CD4-positive, alpha-beta T cell (primary cell): ENCODE data around the gene WDR13. TPM values are rescaled to one million over a fixed set of nuclear protein-coding genes. Genes with fewer than 3 reads are reported as not detected.

ENCODE experiments used
- ATAC-seq: fragments of 200-7000 bp; cut with Tn5 transposase; one replicate; pipeline ENCODE4 v1.10.0; 2022; ENCODE audit warnings: mild to moderate bottlenecking; ENCODE audit not compliant: poor library complexity
- CTCF ChIA-PET: fragments of 350-600 bp; sonication (Branson Sonifier 250); formaldehyde crosslinking; loops from one replicate; lab custom pipeline; 2021; ENCODE audit warnings: antibody characterized with exemption, inconsistent platforms; lab: Charles Lee
- POLR2A ChIA-PET: fragments of 350-600 bp; sonication (Branson Sonifier 250); formaldehyde crosslinking; loops from one replicate; lab custom pipeline; 2021; ENCODE audit warnings: antibody characterized with exemption, inconsistent platforms; lab: Charles Lee
- DNase-seq, 14 experiments: peaks; one replicate each; pipeline ENCODE4 v3.0.0-alpha.2; 2013 to 2020; ENCODE audit warnings: mixed read lengths in 2 of 14
- H3K27ac ChIP-seq, 2 donors: one replicate each; pipeline versions ENCODE4 v1.5.1 to v1.7.0; 2013; ENCODE audit warnings: low read length in 2 of 2, low read depth in 1 of 2, mild to moderate bottlenecking in 1 of 2
- H3K27me3 ChIP-seq, 2 experiments: 1 replicate in 1 of 2; 2 replicates in 1 of 2; pipeline versions ENCODE4 v1.6.1 to v1.7.0; 2013; ENCODE audit warnings: low read length in 2 of 2, control low read depth in 1 of 2, mild to moderate bottlenecking in 1 of 2, moderate library complexity in 1 of 2; ENCODE audit not compliant: insufficient read depth in 2 of 2, control insufficient read depth in 1 of 2
- H3K36me3 ChIP-seq: one replicate; pipeline ENCODE4 v1.6.1; 2013; ENCODE audit warnings: low read length, control low read depth; ENCODE audit not compliant: insufficient read depth
- H3K4me1 ChIP-seq: one replicate; pipeline ENCODE4 v1.6.1; 2013; ENCODE audit warnings: low read length, control low read depth; ENCODE audit not compliant: insufficient read depth
- H3K4me3 ChIP-seq: one replicate; pipeline ENCODE4 v1.5.1; 2013; ENCODE audit warnings: mild to moderate bottlenecking, low read length, moderate library complexity
- H3K9me3 ChIP-seq, 2 experiments: 1 replicate in 1 of 2; 2 replicates in 1 of 2; pipeline versions ENCODE4 v1.6.1 to v1.7.0; 2013; ENCODE audit warnings: low read length in 2 of 2, mild to moderate bottlenecking in 2 of 2, control low read depth in 1 of 2, moderate library complexity in 1 of 2; ENCODE audit not compliant: control insufficient read depth in 1 of 2, insufficient read depth in 1 of 2
- H3K27ac Mint-ChIP-seq: one replicate; pipeline ENCODE4 v1.8.0; 2020; ENCODE audit warnings: mixed read lengths
- H3K27me3 Mint-ChIP-seq: one replicate; pipeline ENCODE4 v1.8.0; 2021; ENCODE audit warnings: mixed read lengths
- H3K36me3 Mint-ChIP-seq: one replicate; pipeline ENCODE4 v1.8.0; 2021; ENCODE audit warnings: low read depth, mixed read lengths
- H3K4me1 Mint-ChIP-seq: one replicate; pipeline ENCODE4 v1.8.0; 2021; ENCODE audit warnings: low read depth, mixed read lengths
- H3K4me3 Mint-ChIP-seq: one replicate; pipeline ENCODE4 v1.8.0; 2020; ENCODE audit warnings: mild to moderate bottlenecking, mixed read lengths
- H3K9me3 Mint-ChIP-seq: one replicate; pipeline ENCODE4 v1.8.0; 2020; ENCODE audit warnings: mixed read lengths
- CTCF ChIP-seq: fragments of 200-600 bp; IDR thresholded peaks from one replicate; pipeline ENCODE4 v1.8.0; 2022; ENCODE audit warnings: antibody characterized with exemption, mild to moderate bottlenecking
- intact Hi-C, 2 experiments: fragments of 100-400 bp; cut with DNase I in 1 of 2; cut with micrococcal nuclease in 1 of 2; formaldehyde crosslinking; loops; one replicate each; pipeline versions ENCODE4 v1.15.1 to v1.9.0; 2023 to 2025; cut with DNase I, micrococcal nuclease
- total RNA-seq, 174 experiments: library from RNA in 2 of 174; stranded (reverse) in 2 of 174; gene quantifications; one replicate each; pipeline ENCODE4 v1.2.3 and lab custom pipeline; 2021 to 2026

WDR13 gene
- total RNA-seq, 2 experiments from 2014 or later: 37.9 to 43.4 TPM

DNA sequence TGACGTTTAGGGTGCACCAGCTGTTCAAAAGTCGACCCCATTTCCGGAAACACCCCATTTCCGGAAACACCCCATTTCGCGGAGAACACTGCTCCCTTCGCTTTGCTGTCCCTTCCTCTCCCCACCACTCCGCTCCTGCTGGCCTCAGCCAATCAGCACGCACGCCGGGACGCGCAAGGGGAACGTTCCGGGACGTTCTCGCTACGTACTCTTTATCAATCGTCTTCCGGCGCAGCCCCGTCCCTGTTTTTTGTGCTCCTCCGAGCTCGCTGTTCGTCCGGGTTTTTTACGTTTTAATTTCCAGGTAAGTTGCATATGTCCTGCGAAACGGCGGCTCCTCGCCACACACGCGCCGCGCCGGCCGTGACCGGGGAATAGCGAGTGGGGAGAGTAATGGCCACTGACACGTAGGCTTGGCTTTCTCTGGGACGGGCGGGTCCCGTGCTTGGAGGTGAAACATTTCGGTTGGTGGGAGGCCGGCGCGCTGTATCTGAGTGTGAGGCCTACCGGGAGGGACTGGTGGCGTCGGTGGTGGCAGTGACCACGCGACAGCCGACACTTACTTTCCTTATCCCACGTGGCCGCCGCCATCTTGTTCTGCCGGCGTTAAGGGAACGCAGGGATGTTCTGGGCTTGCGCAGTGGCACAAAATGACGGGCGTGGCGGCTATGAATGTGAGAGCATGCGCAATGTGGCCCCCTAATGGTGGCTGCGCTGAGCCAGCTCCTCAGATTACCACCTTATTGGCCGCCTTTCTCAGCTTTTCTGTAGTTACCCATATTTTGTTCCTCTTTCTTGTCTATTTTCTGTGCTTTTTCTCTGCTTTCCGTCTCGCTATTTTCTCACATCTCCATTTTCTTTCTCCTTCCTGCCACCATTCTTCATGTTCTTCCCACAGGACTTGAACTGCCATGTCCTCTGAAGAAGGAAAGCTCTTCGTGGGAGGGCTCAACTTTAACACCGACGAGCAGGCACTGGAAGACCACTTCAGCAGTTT is 22.7 kb upstream of the WDR13 start, which contains the start of gene RBM3:
Gene RBM3 (plus strand): TSS at position 215 of the 997 bp plus-strand sequence. CDS start 697 bp downstream, at position 912.
- ChIA-PET POLR2A (interaction anchor here (0.7 to 3.1 kb wide), 45 partner anchors 9 to 1357 kb away, joined by 3 to 101 read pairs (median 4); partner anchors contain the start of genes EBP, GRIPAP1, HDAC6 and OTUD5), CTCF (interaction anchor here (1.3 kb wide), 1 partner anchor 35 kb away, joined by 4 read pairs; the partner anchor contains the start of gene TBC1D25)
- H3K4me3 Mint-ChIP-seq: peak within 1 kb of the TSS; percentile 98
- peak; percentile 36 for TF ChIP-seq CTCF
- peaks cover 27% of the 10 kb centered on the region for H3K4me1 Mint-ChIP-seq
- Histone ChIP-seq H3K4me1 (peaks cover 26% of the 10 kb centered on the region), H3K4me3 (peak within 1 kb of the TSS; percentile 87), H3K9me3 (no peaks in the 10 kb centered on the region), H3K27ac (peak within 1 kb of the TSS; percentile 99 to 100), H3K36me3 (peaks cover 44% of the 10 kb centered on the region), H3K27me3 (no peaks in the 10 kb centered on the region)
- no peaks in the 10 kb centered on the region for H3K27me3 Mint-ChIP-seq
- intact Hi-C loops: loop anchor here (1.0 to 10.0 kb wide), 5 partner anchors 22 to 100 kb away; partner anchors contain the start of genes TBC1D25 (in 2 of the 2), EBP (in 1 of the 2), FTSJ1 (in 1 of the 2) and SLC38A5 (in 1 of the 2)
- peak within 1 kb of the TSS; percentile 98 for H3K27ac Mint-ChIP-seq
- no peaks in the 10 kb centered on the region for H3K9me3 Mint-ChIP-seq
- peak; percentile 93 for ATAC-seq
- H3K36me3 Mint-ChIP-seq: peaks cover 58% of the 10 kb centered on the region
- peak; percentile 80 to 97 (median 90) for DNase-seq

GRCh38 chrX:48575642-48576041 is 21.6 kb upstream of the WDR13 start:
- no peaks in the 10 kb centered on the region for H3K27me3 Mint-ChIP-seq
- peaks cover 46% of the 10 kb centered on the region for H3K36me3 ChIP-seq
- intact Hi-C loops: loop anchor here (1.0 to 10.0 kb wide), 3 partner anchors 21 to 101 kb away; partner anchors contain the start of genes FTSJ1 (in 1 of the 2), SLC38A5 (in 1 of the 2) and TBC1D25 (in 1 of the 2)
- H3K4me3 ChIP-seq: peak overlapping the region; percentile 87
- POLR2A ChIA-PET: interaction anchor here (0.9 to 3.1 kb wide), 5 partner anchors 36 to 426 kb away, joined by 3 to 101 read pairs (median 10); partner anchors contain the start of genes GRIPAP1, HDAC6, PQBP1 and TBC1D25
- H3K4me1 Mint-ChIP-seq: peaks cover 31% of the 10 kb centered on the region
- DNase-seq: no peak
- H3K27me3 ChIP-seq: no peaks in the 10 kb centered on the region
- H3K9me3 ChIP-seq: no peaks in the 10 kb centered on the region
- peaks cover 64% of the 10 kb centered on the region for H3K36me3 Mint-ChIP-seq
- H3K27ac ChIP-seq: peak overlapping the region in 1 of 2 donors; percentile 100
- CTCF ChIA-PET: interaction anchor here (1.0 kb wide), 1 partner anchor 36 kb away, joined by 3 read pairs; the partner anchor contains the start of gene TBC1D25
- ATAC-seq: no peak
- H3K4me3 Mint-ChIP-seq: peak overlapping the region; percentile 98
- no peak for TF ChIP-seq CTCF
- peak overlapping the region; percentile 98 for H3K27ac Mint-ChIP-seq
- peaks cover 26% of the 10 kb centered on the region for H3K4me1 ChIP-seq
- H3K9me3 Mint-ChIP-seq: no peaks in the 10 kb centered on the region

DNA sequence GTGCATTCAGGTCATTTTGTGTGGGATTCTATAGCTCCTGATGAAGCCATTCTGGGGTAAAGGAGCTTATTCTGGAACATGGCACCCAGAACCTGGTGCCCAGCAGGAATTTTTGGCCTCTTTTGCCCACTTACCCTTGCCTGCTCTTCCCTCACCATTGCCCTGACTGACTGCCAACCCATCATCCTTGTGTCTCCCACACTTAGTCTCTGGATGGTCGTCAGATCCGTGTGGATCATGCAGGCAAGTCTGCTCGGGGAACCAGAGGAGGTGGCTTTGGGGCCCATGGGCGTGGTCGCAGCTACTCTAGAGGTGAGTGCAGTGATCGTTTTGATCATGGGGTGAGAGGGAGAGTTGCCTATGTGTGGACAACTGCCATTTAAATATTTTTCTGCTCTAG is 21.2 kb upstream of the WDR13 start:
- Histone ChIP-seq H3K4me3 (no peak overlapping the region), H3K4me1 (peaks cover 26% of the 10 kb centered on the region), H3K9me3 (no peaks in the 10 kb centered on the region), H3K27ac (peak overlapping the region in 1 of 2 donors; percentile 100), H3K27me3 (no peaks in the 10 kb centered on the region), H3K36me3 (peaks cover 46% of the 10 kb centered on the region)
- no peak for TF ChIP-seq CTCF
- CTCF ChIA-PET: interaction anchor here (1.0 kb wide), 1 partner anchor 37 kb away, joined by 3 read pairs; the partner anchor contains the start of gene TBC1D25
- POLR2A ChIA-PET: interaction anchor here (1.4 to 3.1 kb wide), 2 partner anchors 37 to 426 kb away, joined by 4 to 101 read pairs; partner anchors contain the start of genes GRIPAP1 and TBC1D25
- H3K36me3 Mint-ChIP-seq: peaks cover 64% of the 10 kb centered on the region
- DNase-seq: no peak
- no peaks in the 10 kb centered on the region for H3K27me3 Mint-ChIP-seq
- peak overlapping the region; percentile 98 for H3K27ac Mint-ChIP-seq
- no peak for ATAC-seq
- no peaks in the 10 kb centered on the region for H3K9me3 Mint-ChIP-seq
- H3K4me1 Mint-ChIP-seq: peaks cover 31% of the 10 kb centered on the region
- H3K4me3 Mint-ChIP-seq: no peak overlapping the region
- intact Hi-C loops: loop anchor here in 1 of 2 experiments (10.0 kb wide), 1 partner anchor 101 kb away; the partner anchor contains the start of genes FTSJ1 and SLC38A5
